Endodermal cell (in vitro differentiated cells): Measurements from ENCODE around the gene NEDD9. TPM values are rescaled to one million over a fixed set of nuclear protein-coding genes. Genes with fewer than 3 reads are reported as not detected.
A peak's percentile ranks its signal among the peaks of the same experiment; 100 is the strongest.

Experiments
- DNase-seq: peaks from one replicate; pipeline ENCODE4 v3.0.0-alpha.2; 2017
- H3K27ac ChIP-seq: 2 replicates; pipeline ENCODE4 v1.5.1; 2013; ENCODE audit warnings: mild to moderate bottlenecking, low read depth, low read length, moderate library complexity
- H3K27me3 ChIP-seq: 2 replicates; pipeline ENCODE4 v1.6.1; 2013; ENCODE audit warnings: mild to moderate bottlenecking, low read length, moderate library complexity; ENCODE audit not compliant: insufficient read depth, control insufficient read depth, poor library complexity, severe bottlenecking
- H3K36me3 ChIP-seq: 2 replicates; pipeline ENCODE4 v1.7.0; 2013; ENCODE audit warnings: mild to moderate bottlenecking, low read length, moderate library complexity; ENCODE audit not compliant: control insufficient read depth, insufficient read depth
- H3K4me1 ChIP-seq: one replicate; pipeline ENCODE4 v1.7.0; 2013; ENCODE audit warnings: low read length; ENCODE audit not compliant: control insufficient read depth, insufficient read depth
- H3K4me3 ChIP-seq: 2 replicates; pipeline ENCODE4 v1.5.1; 2013; ENCODE audit warnings: mild to moderate bottlenecking, low read length, moderate library complexity
- H3K9ac ChIP-seq: 2 replicates; pipeline ENCODE4 v1.6.1; 2013; ENCODE audit warnings: mild to moderate bottlenecking, low read length, moderate library complexity; ENCODE audit not compliant: poor library complexity, severe bottlenecking; ENCODE audit errors: extremely low read depth
- H3K9me3 ChIP-seq: 2 replicates; pipeline ENCODE4 v1.6.1; 2013; ENCODE audit warnings: mild to moderate bottlenecking, low read length, moderate library complexity; ENCODE audit not compliant: control insufficient read depth
- H3K27ac Mint-ChIP-seq: 2 replicates; pipeline ENCODE4 v1.8.0; 2020; ENCODE audit warnings: mixed read lengths
- H3K27me3 Mint-ChIP-seq: 2 replicates; pipeline ENCODE4 v1.8.0; 2021; ENCODE audit warnings: mild to moderate bottlenecking, mixed read lengths; ENCODE audit not compliant: insufficient read depth
- H3K36me3 Mint-ChIP-seq: 2 replicates; pipeline ENCODE4 v1.8.0; 2020; ENCODE audit warnings: low read depth, mixed read lengths
- H3K4me1 Mint-ChIP-seq: 2 replicates; pipeline ENCODE4 v1.8.0; 2020; ENCODE audit warnings: mixed read lengths
- H3K4me3 Mint-ChIP-seq: 2 replicates; pipeline ENCODE4 v1.8.0; 2020; ENCODE audit warnings: mild to moderate bottlenecking, moderate library complexity, mixed read lengths
- H3K9me3 Mint-ChIP-seq: 2 replicates; pipeline ENCODE4 v1.8.0; 2020; ENCODE audit warnings: mild to moderate bottlenecking, mixed read lengths
- CTCF ChIP-seq: fragments of 200-600 bp; sonication (generic); conservative IDR thresholded peaks from 2 replicates; pipeline ENCODE4 v1.5.0; 2021; ENCODE audit warnings: antibody characterized with exemption, mild to moderate bottlenecking
- WGBS, 2 experiments: methylation state at CpG; one replicate each; pipeline versions ENCODE4 v1.1.5 to v1.1.7; 2013; ENCODE audit warnings: missing lambda C conversion rate in 2 of 2, mixed read lengths in 1 of 2; ENCODE audit not compliant: insufficient coverage in 1 of 2, insufficient read length in 1 of 2; 5-methylcytosine and 5-hydroxymethylcytosine counted together
- total RNA-seq, 2 donors: library from RNA; stranded (reverse); fragmentation: NEBNext Ultra II Directional in 1 of 2; extraction: Animal tissue kit (Norgen Biotek cat#: 25700) in 1 of 2; gene quantifications; 2 replicates in 1 of 2; 3 replicates in 1 of 2; pipeline ENCODE4 v1.2.1, GENCODE V29; 2021

The NEDD9 gene
- total RNA-seq, 2 donors from 2014 or later = 1.7 to 7.4 TPM

DNA sequence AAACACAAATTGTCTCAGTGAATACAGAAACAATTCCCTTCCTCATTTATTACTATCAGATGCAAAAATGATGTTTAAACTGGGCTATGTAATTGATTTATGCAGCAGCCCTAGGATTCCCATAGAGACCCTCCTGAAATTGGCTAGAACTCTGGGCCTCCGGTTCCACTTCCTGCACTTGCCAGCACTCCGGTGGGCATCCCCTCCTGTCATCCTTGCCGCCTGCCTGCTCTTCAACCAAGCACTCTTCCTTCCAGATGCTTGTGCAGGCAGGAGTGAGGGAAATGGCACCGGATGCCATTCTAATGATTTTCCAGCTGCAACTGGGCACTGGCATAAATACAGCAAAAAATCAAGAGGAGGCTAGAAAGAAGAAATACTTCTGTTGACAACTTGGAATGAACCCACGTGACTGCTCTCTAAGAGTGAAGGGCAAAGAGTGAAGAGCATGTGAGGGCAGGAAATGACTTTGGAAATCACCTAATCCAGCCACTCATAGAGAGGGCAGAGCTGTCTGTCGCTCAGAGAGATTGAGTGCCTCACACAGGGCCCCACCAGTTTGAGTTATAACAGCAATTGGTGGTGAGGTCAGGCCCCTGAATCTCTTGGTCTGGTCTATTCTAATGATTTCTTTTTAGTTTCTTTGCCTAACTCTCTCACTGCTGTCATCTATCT lies 3.7 kb upstream of the NEDD9 start:
- Histone ChIP-seq H3K4me3 (no peak overlapping the region), H3K9me3 (no peaks in the 10 kb centered on the region), H3K27me3 (no peaks in the 10 kb centered on the region), H3K36me3 (no peaks in the 10 kb centered on the region), H3K4me1 (peaks cover 18% of the 10 kb centered on the region), H3K27ac (no peak overlapping the region), H3K9ac (no peak overlapping the region)
- Mint-ChIP-seq H3K27ac (no peak overlapping the region), H3K36me3 (no peaks in the 10 kb centered on the region), H3K4me1 (peaks cover 35% of the 10 kb centered on the region), H3K27me3 (no peaks in the 10 kb centered on the region), H3K9me3 (no peaks in the 10 kb centered on the region), H3K4me3 (no peak overlapping the region)
- DNase-seq = no peak
- 82 to 89% methylated on average over 3 to 6 of the region's 6 CpGs for WGBS, 2 experiments
- TF ChIP-seq CTCF = no peak

DNA sequence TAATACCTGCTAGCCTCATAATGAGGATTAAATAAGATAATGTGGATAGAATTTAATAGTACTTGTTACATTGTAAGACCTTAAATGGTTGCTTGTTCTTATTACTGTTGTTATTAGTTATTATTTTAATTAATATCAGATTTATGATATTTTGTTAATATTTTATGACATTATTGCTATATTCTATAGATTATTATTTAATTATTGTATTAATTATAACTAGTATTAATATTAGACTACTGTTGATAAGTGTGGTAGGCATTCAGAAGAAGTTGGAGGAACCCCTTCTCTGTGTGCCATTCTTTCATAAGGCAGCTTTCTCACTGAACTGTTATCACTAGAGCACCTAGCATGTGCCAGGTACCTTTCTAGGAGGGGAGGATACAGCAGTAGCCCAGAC lies 2.6 kb upstream of the NEDD9 start:
- H3K4me3 ChIP-seq = no peak overlapping the region
- H3K36me3 ChIP-seq = no peaks in the 10 kb centered on the region
- DNase-seq = no peak
- no peak for TF ChIP-seq CTCF
- no peak overlapping the region for H3K27ac Mint-ChIP-seq
- no peaks in the 10 kb centered on the region for H3K27me3 ChIP-seq
- no peaks in the 10 kb centered on the region for H3K9me3 ChIP-seq
- H3K4me3 Mint-ChIP-seq = no peak overlapping the region
- no peaks in the 10 kb centered on the region for H3K9me3 Mint-ChIP-seq
- no peak overlapping the region for H3K27ac ChIP-seq
- no peaks in the 10 kb centered on the region for H3K36me3 Mint-ChIP-seq
- H3K4me1 Mint-ChIP-seq = peaks cover 46% of the 10 kb centered on the region
- H3K4me1 ChIP-seq = peaks cover 18% of the 10 kb centered on the region
- H3K27me3 Mint-ChIP-seq = no peaks in the 10 kb centered on the region
- H3K9ac ChIP-seq = no peak overlapping the region

DNA sequence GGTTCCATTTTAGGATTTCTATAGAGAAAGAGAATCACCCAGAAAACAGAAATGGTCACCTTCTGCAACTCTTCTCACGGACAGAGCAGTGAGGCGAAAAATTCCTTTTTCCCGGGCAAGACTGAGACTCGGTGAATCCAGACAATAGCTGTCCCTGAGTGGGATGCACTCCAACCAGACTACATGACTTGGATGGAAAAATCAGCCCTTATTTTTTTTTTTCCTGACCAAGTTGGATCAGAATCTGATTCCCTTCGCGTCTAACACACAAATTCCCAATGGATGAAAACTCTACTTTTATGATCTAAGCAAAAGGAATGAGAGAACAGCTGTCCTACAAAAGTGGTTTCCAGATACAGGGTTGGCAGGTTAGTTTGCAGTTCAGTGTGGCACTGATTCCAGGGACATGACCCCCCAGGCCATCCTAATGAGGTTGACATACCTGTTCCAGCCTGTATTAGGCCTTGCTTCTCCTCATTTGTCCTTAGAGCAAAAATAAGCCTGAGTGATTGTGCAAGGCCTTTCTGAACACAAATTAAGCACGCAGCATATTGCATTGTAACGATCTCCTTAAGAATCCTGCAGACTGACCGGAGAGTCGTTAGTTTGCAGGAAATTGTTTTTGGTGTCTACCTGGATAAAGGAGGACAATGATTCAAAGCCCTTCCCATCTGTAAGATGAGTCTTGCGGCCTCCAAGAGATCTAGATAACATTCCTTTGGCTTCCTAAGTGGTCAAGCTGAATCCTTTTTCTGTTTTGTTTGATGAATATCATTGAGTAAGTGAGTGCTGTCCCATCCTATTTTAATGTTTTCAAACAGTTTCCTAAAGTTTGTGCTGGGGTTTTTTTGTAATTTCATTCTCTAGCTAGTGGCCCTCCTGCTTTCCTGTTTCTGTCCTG lies 1.5 kb upstream of the NEDD9 start:
- H3K27me3 Mint-ChIP-seq = no peaks in the 10 kb centered on the region
- WGBS, 2 experiments = 73 to 86% methylated on average over 10 to 11 of the region's 11 CpGs
- Histone ChIP-seq H3K4me1 (peaks cover 21% of the 10 kb centered on the region), H3K4me3 (peak overlapping the region; percentile 92), H3K27me3 (no peaks in the 10 kb centered on the region), H3K27ac (peak overlapping the region; percentile 99), H3K9ac (no peak overlapping the region), H3K9me3 (no peaks in the 10 kb centered on the region), H3K36me3 (no peaks in the 10 kb centered on the region)
- peak overlapping the region; percentile 37 for H3K27ac Mint-ChIP-seq
- H3K36me3 Mint-ChIP-seq = no peaks in the 10 kb centered on the region
- peak overlapping the region; percentile 74 for H3K4me3 Mint-ChIP-seq
- no peak for DNase-seq
- no peaks in the 10 kb centered on the region for H3K9me3 Mint-ChIP-seq
- peaks cover 54% of the 10 kb centered on the region for H3K4me1 Mint-ChIP-seq
- no peak for TF ChIP-seq CTCF
